SK-MEL-5 (cell line): Measurements from ENCODE around the gene TSSK3. TPM values are rescaled to one million over a fixed set of nuclear protein-coding genes. Genes with fewer than 3 reads are reported as not detected.
"Not testable (repeated sequence)": the region's sequence is repeated elsewhere in the genome, so short reads cannot be mapped to it uniquely, and the experiment has no call there.

Experiments used
- DNase-seq: peaks from one replicate; pipeline ENCODE4 v3.0.0-alpha.2; 2016; ENCODE audit warnings: low read depth, low spot score
- in situ Hi-C: cut with HindIII; loops from 2 replicates; pipeline ENCODE4 v1.10.0; 2016; ENCODE audit warnings: low sequenced_read_pairs, high pct_unique_total_duplicates, low pct_unique_long_range_greater_than_20kb
- total RNA-seq: library from RNA; depleted of rRNA; stranded (reverse); fragments of >200 nt; shearing (Covaris generic); gene quantifications from 2 replicates; pipeline ENCODE4 v1.2.3, GENCODE V29; 2014

TSSK3 gene
- total RNA-seq, 1 experiment from 2014 or later: 2.6 TPM

GRCh38 chr1:32353886-32354570, 8.3 kb upstream of the TSSK3 start:
- DNase-seq: no peak
- in situ Hi-C loops: no loop called here

- in situ Hi-C loops, DNase-seq: not testable (repeated sequence)
These were observed 6.6 kb upstream of the TSSK3 start for GRCh38 chr1:32355778-32356177.

- DNase-seq: no peak
- in situ Hi-C loops: no loop called here
These were observed 5.9 kb upstream of the TSSK3 start for GRCh38 chr1:32356478-32356877.

- in situ Hi-C loops: no loop called here
- DNase-seq: no peak
These were observed 4.7 kb upstream of the TSSK3 start for GRCh38 chr1:32357614-32358013.

GRCh38 chr1:32358435-32358834, 3.9 kb upstream of the TSSK3 start:
- no peak for DNase-seq
- in situ Hi-C loops: no loop called here

GRCh38 chr1:32361308-32361673, 1.0 kb upstream of the TSSK3 start:
- in situ Hi-C loops: no loop called here
- DNase-seq: no peak

GRCh38 chr1:32361674-32362473, 465 bp upstream of the TSSK3 start:
- no peak for DNase-seq

GRCh38 chr1:32363713-32364112, 1.4 kb downstream of the TSSK3 start:
- in situ Hi-C loops: no loop called here
- no peak for DNase-seq

More at GRCh38 chr1:32361674-32362473, 465 bp upstream of the TSSK3 start:
- in situ Hi-C loops: no loop called here

GRCh38 chr1:32364836-32365235, 2.5 kb downstream of the TSSK3 start:
- no peak for DNase-seq
- in situ Hi-C loops: no loop called here

- in situ Hi-C loops: no loop called here
- no peak for DNase-seq
These were observed 3.1 kb downstream of the TSSK3 start for GRCh38 chr1:32365445-32365844.

- in situ Hi-C loops: no loop called here
- no peak for DNase-seq
These were observed 5.7 kb downstream of the TSSK3 start for GRCh38 chr1:32367912-32368635.

GRCh38 chr1:32372149-32372756, 9.9 kb downstream of the TSSK3 start:
- no peak for DNase-seq
- in situ Hi-C loops: no loop called here

GRCh38 chr1:32373996-32374592, 11.8 kb downstream of the TSSK3 start:
- in situ Hi-C loops: no loop called here
- no peak for DNase-seq

GRCh38 chr1:32376199-32376598, 13.9 kb downstream of the TSSK3 start:
- in situ Hi-C loops: no loop called here

GRCh38 chr1:32377541-32378220, 15.3 kb downstream of the TSSK3 start:
- in situ Hi-C loops: no loop called here
- no peak for DNase-seq

More at GRCh38 chr1:32376199-32376598, 13.9 kb downstream of the TSSK3 start:
- no peak for DNase-seq

GRCh38 chr1:32380057-32380456, 17.7 kb downstream of the TSSK3 start:
- DNase-seq: no peak
- in situ Hi-C loops: no loop called here

GRCh38 chr1:32386676-32387392, 24.5 kb downstream of the TSSK3 start:
- in situ Hi-C loops: no loop called here
- no peak for DNase-seq
